Kidney capillary endothelial cell (primary cell): ENCODE measurements around the gene PGPEP1.
"Not testable (repeated sequence)": the region's sequence is repeated elsewhere in the genome, so short reads cannot be mapped to it uniquely, and the experiment has no call there.

Experiments used
- DNase-seq: peaks from one replicate; pipeline ENCODE4 v3.0.0-alpha.2; 2018; ENCODE audit warnings: low spot score

The PGPEP1 gene

DNA sequence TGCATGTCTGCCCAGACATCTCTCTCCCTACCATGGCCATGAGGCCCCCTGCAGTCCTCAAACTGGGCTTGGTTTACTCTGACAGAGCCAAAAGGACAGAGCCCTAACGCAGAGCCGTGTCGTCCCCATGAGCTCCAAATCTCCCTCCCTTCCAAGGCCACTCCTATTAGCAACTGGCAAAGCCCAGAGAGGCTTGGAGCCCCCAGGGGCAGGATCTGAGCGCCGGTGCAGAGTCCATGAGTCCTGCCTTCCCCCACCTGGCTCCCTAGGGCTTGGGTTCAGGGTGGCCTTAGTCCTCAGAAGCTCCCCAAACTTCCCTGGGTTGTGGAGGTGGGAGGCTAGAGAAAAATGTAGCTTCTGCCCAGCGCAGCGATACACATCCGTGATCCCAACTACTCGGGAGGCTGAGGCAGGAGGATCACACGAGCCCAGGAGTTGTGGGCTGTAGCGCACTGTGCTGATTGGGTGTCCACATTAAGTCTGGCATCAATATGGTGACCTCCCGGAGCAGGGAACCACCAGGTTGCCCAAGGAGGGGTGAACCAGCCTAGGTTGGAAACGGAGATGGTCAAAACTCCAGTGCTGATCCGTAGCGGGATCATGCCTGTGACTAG is 7.4 kb upstream of the PGPEP1 start:
- DNase-seq, result no peak

DNA sequence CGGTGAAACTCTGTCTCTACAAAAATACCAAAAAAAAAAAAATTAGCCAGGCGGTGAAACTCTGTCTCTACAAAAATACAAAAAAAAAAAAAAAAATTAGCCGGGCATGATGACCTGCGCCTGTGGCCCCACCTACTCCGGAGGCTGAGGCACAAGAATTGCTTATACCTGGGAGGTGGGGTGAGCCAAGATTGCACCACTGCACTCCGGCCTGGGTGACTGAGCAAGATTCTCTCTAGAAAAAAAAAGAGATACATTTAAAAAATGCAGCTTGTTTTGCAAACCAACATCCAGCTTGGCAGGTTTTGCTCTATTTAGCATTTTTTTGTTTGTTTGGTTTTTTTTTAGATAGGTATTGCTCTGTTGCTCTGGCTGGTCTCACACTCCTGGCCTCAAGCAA is 6.7 kb upstream of the PGPEP1 start:
- no peak for DNase-seq

DNA sequence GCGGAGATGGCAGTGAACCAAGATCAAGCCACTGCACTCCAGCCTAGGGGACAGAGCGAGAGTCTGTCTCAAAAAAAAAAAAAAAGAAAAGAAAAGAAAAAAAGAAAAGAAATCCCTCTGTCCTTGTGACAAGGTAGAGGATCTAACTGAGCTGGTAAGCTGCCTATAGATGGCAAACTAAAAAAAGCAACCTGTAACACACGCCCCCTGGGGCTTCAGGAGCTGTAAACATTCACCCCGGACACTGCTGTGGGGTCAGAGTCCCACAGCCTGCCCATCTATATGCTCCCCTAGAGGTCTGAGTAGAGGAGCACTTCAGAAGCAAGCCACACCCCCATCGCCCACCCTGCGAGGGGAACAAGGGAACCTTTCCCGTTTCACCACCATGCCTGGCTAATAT is 4.3 kb upstream of the PGPEP1 start:
- no peak for DNase-seq

DNA sequence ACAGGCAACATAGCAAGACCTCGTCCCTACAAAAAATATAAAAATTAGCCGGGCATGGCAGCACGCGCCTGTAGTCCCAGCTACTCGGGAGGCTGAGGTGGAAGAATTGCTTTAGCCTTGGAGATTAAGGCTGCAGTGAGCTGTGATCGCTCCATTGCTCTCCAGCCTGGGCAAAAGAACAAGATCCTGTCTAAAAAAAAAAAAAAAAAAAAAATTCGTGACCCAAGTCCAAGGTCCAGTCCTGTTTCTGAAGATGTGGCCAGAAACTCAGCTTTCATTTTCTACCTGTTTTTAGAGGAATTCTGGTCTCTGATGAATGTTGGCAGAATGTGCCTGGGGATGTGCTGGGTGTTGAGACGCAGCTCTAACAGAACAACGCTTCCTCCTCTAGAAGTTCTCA is 1.9 kb upstream of the PGPEP1 start:
- no peak for DNase-seq

DNA sequence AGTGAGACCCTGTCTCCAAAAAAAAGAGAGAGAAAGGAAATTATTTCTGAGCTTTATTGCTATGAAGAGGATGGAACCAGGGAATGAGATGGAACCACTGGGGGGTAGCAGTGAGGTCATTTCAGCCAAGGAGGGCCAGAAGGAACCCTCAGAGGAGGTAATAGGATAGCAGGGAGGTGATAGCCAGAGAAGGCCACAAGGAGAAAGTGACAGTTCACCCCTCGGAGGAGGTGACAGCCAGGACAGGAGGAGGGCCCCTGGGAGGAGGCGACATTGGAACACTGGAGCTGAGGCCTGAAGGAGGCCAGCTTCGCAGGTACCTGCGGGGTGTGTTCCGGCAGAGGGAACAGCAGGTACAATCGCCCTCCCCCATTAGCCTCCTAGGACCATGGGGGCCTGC is 675 bp upstream of the PGPEP1 start:
- no peak for DNase-seq

DNA sequence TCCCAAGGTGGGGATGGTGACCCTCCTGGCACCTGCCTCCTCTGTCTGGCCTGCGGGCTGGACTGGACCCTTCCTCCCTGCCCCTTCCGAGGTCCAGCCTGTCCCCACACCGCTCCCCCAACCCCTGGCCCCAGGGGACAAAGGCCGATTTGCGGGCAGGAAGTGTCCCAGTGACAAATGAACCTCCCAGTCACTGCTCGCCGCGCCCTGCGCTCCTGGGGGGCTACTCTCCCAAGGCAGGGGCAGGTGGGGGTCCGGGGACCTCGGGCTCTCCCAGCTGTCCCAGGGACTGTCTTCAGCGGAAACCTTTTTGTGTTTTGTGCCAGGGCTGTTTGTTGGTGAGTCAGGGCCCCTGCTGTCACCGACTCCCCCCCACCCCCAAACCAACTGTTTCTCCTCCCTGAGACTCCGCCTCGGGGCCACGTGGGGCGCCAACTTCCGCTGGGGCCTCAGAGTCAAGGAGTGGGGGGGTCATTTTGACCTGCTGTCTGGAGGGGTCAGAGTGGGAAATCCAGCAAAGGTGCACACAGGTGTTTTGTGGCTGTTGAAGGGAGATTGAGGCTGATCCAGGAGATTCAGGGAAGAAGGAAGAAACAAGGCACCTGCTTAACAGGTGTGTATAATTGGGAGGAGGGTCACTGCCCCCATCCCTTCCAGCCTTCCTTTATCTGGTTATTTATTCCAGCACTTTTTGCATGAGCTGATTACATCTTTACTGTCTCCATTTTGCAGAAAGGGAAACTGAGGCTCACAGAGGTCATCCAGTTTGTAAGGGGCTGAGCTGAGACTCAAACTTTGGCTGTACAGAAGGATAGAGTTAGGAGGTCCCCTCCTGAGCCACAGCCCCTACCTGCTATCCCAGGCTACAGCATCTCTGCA is 831 bp downstream of the PGPEP1 start:
- DNase-seq, result peak; percentile 26

DNA sequence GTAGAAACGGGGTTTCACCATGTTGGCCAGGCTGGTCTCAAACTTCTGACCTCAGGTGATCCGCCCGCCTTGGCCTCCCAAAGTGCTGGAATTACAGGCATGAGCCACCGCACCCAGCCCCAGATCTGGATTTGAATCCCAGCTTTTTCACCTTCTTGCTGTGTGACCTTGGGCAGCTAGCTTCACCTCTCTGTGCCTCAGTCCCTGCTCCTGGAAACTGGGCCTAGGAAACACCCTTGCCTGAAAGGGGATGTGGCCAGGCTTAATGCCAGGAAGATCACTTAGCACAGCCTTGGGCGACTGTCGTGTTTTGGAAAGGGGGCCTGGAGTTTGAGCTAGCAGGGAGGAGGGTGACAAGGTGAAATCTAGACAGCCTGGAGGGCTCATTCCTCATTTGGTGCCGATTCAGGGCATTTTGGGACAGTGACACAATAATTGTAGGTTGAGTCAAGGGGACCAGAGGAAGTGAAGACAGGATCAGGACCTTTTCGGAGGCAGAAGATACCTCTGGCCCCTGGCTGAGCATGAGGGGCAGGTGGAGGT is 1.8 kb downstream of the PGPEP1 start:
- DNase-seq, result no peak

DNA sequence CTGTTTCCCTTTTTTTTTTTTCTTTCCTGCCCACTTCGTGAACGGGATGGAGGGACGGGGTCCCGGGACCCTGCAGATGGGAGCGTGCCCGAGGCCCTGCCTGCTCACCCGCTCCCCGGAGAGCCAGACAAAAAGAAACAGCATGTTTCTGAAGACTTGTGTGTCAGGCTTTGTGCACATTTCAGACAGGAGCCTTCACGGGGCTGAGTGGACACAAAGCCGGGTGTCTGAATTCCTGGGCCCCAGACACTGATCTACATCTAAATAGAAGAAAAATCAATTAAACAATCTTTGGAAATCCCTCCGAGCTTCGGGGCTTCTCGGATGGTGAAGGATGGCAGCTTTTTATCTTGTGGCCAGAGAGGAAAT is 4.2 kb downstream of the PGPEP1 start:
- DNase-seq, result no peak

DNA sequence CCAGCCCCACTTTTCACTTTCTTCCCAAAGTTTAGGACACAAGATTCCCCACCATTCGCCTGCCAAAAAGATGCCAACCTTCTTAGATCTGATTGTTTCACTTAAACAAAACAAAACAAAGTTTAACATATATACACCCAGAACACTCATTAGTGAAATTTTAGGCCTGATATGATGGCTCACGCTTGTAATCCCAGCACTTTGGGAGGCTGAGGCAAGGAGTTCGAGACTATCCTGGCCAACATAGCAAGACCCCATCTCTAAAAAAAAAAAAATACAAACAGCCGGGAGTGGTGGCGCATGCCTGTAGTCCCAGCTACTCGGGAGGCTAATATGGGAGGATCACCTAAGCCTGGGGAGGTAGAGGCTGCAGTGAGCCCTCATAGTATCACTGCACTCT is 4.9 kb downstream of the PGPEP1 start:
- DNase-seq, result no peak

DNA sequence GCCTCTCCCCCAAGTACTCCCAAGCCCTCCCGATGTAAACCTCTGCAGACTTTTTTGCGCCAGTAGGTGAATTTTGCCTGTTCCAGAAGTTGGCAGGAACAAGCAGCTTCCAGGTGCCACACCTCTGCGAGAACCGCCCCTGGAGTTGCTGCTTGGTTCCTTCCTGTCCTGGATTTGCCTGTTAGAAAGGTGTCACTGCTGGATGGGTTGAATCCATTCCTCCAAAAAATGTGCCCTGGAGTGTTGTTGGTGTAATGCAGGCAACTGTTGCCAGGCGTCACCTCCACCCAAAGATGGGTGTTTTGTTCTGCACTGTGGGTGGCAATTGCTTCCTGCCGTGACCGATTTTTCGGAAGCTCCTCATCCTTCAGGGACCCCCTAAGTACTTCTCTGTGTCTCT is 5.7 kb downstream of the PGPEP1 start:
- no peak for DNase-seq

DNA sequence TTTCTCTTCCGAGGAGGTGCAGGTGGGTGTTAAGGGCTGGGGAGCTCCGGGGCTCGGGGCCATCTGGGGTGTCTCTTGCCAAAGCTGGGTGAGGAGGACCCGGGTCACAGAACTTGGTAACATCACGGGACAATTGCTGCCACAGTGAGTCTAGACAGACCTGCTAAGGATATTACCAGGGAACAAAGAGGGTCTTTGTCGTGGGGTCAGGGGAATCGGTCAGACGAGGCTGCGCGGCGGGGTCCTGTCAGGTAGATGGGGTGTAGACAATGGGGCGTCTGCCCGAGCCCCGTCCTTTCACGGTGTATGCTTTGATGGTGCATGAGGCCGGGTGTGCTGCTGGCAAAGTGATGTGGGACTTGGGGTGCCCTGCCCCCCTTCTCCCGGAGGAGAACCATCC is 7.8 kb downstream of the PGPEP1 start:
- no peak for DNase-seq

DNA sequence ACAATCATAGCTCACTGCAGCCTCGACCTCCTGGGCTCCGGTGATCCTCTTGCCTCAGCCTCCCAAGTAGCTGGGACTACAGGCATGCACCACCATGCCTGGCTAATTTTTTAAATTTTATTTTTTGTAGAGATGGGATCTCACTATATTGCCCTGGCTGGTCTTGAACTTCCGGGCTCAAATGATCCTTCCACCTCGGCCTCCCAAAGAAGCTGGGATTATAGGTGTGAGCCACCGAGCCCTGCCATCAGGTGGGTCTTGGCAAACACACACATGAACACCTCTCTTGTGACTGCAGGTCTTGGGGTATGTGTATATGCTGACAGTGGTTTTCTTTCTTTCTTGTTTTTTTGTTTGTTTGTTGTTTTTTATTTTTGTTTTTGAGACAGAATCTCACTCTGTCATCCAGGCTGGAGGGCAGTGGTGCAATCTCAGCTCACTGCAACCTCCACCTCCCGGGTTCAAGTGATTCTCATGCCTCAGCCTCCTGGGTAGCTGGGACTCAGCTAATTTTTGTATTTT is 8.5 kb downstream of the PGPEP1 start:
- not testable (repeated sequence) for DNase-seq

DNA sequence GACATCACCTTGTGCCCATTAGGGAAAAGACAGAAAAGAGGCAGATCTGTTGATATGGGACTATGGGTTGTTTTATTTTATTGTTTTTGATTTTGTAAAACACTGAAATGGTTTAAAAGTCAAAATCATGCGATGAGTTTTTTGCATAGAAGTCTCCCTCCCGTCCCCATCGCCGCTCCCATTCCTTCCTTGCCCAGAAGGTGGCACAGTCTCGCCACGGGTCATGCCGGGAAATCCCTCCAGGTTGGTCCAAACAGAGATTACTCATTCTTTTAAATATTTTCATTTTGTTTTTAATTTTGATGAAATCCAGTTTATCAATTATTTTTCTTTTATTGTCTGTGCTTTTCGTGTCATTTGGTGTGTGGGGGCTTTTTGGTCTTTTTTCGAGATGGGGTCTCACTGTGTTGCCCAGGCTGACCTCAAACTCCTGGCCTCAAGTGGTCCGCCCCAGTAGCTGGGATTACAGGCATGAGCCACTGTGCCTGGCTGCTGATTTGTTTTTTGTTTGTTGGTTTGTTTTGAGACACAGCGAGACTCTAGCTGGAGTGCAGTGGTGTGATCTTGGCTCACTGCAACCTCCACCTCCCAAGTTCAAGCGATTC is 9.2 kb downstream of the PGPEP1 start:
- DNase-seq, result peak; percentile 56

DNA sequence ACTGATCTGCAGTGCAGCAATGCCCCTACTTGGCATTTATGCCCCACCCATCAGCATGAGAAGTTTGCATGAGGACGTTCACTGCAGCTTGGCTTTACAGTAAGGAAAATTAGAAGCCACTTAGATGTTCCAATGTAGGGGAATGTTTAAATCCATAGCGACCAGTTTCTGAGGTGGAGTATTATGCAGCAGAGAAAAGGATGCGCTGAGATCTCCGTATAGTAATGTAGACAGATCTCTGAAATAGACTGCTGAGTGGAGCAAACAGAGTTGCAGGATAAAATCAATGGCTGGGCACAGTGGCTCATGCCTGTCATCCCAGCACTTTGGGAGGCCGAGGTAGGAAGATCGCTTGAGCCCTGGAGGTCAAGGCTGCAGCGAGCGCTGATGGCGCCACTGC is 10.1 kb downstream of the PGPEP1 start:
- no peak for DNase-seq

DNA sequence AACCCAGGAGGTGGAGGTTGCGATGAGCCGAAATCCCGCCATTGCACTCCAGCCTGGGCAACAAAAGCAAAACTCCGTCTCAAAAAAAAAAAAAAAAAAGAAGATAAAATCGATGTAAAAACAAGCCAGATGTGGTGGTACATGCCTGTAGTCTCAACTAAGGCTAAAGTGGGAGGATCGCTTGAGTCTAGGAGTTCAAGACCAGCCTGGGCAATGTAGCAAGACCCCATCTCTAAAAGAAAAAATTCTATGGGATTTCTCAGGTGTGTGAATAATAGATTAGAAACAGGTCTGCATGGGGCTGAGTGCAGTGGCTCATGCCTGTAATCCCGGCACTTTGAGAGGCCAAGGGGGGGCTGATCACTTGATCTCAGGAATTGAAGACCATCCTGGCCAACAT is 11.1 kb downstream of the PGPEP1 start:
- no peak for DNase-seq

DNA sequence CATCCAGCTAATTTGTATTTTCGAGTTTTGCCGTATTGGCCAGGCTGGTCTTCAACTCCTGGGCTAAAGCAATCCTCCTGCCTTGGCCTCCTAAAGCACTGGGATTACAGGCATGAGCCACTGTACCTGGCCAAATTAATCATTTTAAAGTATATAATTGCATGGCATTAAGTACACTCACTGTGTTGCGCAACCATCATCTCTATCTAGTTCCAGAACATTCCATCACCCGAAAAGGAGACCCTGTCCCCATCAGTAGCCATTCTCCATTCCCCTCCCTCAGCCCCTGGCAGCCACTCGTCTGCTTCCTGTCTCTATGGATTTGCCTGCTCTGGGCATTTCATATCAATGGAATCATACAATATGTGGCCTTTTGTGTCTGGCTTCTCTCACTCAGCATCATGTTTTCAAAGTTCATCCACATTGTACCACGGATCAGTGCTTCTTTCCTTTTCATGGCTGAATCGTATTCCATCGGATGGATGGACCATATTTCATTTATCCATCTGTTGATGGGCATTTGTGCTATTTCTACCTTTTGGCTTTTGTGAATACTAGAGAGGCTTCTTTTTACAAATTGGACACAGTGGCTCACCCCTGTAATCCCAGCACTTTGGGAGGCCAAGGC is 13.1 kb downstream of the PGPEP1 start:
- DNase-seq, result no peak

DNA sequence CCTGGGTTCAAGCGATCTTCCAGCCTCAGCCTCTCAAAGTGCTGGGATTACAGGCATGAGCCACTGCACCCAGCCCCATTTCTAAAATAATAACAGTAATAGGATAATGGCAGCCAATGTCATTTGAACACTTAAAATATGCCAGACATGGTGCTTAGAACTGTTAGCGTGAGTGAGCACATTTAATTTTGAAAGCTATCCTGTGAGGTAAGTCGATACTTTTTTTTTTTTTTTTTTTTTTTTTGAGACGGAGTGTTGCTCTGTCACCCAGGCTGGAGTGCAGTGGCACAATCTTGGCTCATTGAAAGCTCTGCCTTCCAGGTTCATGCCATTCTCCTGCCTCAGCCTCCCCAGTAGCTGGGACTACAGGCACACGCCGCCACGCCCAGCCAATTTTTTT is 14.3 kb downstream of the PGPEP1 start:
- not testable (repeated sequence) for DNase-seq

DNA sequence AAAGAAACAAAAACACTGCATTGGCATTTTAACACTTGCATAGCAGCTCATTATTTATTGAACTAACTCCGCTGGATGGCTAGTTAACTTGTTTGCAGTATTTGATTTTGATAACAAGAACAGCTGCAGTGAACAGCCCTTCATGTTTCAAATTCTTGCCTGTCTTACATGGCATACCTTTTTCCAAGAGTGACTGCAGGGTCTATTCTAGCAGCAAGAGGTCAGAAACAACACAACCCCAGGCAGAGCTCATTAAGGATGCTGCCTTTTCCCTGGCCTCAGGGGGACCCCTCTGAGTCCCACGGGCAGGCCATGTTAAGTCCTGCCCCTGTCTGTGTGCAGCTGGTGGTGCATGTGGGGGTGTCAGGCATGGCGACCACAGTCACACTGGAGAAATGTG is 16.6 kb downstream of the PGPEP1 start:
- no peak for DNase-seq

DNA sequence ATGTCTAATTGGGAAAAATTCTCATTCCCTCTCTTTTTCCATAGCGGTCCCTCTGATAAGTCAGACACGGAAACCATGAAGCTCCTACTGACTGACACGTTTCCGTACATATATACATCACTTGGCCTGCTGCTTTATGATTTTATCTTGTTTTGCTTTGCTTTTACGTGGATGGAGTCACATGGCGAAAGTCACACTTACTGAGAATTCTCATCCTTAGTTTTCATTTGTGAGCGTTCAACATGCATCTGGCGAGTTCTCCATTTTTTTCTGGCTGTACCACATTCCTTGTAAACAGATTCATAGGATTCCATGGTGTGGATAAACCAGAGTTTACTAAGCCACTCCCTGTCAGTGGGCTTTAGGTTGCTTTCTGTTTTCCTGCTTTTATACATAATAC is 21.2 kb downstream of the PGPEP1 start:
- DNase-seq, result no peak

DNA sequence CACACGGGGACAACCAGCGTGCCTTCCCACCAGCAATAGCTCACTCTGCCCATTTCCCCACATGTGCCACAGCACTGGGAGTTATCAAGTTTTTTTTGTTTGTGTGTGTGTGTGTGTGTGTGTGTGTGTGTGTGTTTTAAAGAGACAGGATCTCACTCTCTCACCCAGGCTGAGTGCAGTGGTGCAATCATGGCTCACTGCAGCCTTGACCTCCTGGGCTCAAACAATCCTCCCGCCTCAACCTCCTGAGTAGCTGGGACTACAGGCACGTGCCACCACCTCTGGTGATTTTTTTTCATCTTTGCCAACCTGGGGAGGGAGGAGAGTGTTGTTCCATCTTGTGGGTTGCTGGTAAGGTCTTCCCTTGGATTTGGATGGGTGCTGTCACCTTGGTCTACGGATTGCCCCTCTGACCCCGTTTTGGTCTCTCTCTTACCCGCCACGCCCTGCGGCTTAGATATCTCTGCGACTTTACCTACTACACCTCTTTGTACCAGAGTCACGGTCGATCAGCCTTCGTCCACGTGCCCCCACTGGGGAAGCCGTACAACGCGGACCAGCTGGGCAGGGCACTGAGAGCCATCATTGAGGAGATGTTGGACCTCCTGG is 22.6 kb downstream of the PGPEP1 start:
- no peak for DNase-seq

DNA sequence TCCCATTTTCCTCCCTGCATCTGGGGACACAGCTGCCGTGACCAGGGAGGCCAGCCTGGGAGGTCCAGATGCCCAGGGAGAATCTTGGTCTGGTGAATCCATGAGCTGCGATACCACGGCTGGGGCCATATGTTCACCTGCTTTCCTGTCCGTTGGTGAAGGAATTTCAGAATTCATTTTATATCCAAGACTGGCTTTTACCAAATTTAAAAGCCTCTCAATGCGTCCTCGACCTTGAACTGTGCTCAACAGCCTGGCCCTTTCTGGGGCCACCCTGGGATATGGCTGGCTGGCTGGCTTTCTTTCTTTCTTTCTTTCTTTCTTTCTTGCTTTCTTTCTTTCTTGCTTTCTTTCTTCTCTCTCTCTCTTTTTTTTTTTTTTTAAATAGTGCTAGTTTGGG is 23.4 kb downstream of the PGPEP1 start:
- DNase-seq, result no peak

DNA sequence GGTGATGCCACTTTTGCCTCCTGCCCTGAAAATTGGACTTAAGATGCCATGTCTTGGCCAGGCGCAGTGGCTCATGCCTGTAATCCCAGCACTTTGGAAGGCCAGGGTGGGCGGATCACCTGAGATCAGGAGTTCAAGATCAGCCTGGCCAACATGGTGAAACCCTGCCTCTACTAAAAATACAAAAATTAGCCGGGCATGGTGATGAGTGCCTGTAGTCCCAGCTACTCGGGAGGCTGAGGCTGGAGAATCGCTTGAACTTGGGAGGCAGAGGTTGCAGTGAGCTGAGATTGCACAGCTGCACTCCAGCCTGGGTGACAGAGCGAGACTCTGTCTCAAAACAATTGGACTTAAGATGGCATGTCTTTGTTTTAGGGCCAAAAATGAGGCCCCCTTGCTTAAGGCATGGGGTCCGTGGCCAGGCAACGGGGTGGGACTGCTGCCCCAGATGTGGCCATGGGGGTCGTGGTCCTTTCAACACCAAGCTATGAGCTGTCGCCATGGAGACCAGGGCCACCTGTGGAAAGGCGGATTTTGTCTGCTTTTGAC is 24.0 kb downstream of the PGPEP1 start:
- not testable (repeated sequence) for DNase-seq
